IPS-18a (cell line): ENCODE results near the gene HAND1.

Source experiments
- H3K27ac ChIP-seq: one replicate; pipeline ENCODE4 v1.5.1; 2013; ENCODE audit warnings: low read length
- H3K27me3 ChIP-seq: one replicate; pipeline ENCODE4 v1.6.1; 2013; ENCODE audit warnings: mild to moderate bottlenecking, low read length; ENCODE audit not compliant: control insufficient read depth, insufficient read depth
- H3K36me3 ChIP-seq: one replicate; pipeline ENCODE4 v1.6.1; 2013; ENCODE audit warnings: low read depth, low read length; ENCODE audit not compliant: control insufficient read depth
- H3K4me1 ChIP-seq: one replicate; pipeline ENCODE4 v1.6.1; 2013; ENCODE audit warnings: low read depth, low read length; ENCODE audit not compliant: control insufficient read depth
- H3K4me3 ChIP-seq: one replicate; pipeline ENCODE4 v1.5.1; 2013; ENCODE audit warnings: low read length
- H3K9ac ChIP-seq: one replicate; pipeline ENCODE4 v1.6.1; 2013; ENCODE audit warnings: mild to moderate bottlenecking, low read length, moderate library complexity
- H3K9me3 ChIP-seq: one replicate; pipeline ENCODE4 v1.6.1; 2013; ENCODE audit warnings: low read depth, low read length; ENCODE audit not compliant: control insufficient read depth

HAND1 gene

DNA sequence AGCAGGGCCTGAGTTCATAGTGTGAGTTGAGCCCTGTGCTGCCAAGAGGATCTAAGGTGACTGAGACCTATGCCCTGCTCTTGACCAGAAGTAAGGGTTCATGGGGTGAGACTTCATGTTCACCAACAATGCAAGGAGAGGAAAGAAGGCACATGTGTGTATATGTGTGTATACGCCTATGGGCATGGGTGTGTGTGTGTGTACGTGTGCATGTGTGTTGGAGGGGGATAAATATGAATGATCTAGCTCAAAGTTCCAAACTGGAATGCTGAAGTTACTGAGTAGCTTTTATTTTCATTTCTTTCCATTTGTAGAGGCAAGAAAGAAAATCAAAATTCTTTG is 25.6 kb upstream of the HAND1 start:
- Histone ChIP-seq H3K36me3 (no peaks in the 10 kb centered on the region), H3K4me1 (no peaks in the 10 kb centered on the region), H3K9ac (no peak overlapping the region), H3K9me3 (no peaks in the 10 kb centered on the region), H3K27ac (no peak overlapping the region), H3K27me3 (no peaks in the 10 kb centered on the region), H3K4me3 (no peak overlapping the region)

DNA sequence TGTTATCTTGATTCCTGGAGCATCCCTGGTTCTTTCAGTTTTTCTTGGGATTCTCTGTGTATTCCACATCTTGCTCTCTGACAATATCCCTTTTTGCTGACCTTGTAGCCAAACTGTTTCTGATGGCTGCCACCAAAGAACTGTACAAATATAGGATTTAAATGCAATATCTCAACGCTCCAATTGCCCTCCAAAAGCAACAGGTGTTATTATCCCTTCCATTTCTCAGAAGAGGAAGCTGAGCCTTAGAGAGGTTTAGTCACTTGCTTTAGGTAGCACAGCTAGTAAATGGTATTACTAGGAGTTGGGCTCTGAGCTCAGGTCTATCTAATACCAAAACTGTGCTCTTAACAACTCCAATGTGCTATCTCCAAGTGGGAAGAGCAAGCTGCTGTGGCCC is 24.2 kb upstream of the HAND1 start:
- no peak overlapping the region for H3K9ac ChIP-seq

DNA sequence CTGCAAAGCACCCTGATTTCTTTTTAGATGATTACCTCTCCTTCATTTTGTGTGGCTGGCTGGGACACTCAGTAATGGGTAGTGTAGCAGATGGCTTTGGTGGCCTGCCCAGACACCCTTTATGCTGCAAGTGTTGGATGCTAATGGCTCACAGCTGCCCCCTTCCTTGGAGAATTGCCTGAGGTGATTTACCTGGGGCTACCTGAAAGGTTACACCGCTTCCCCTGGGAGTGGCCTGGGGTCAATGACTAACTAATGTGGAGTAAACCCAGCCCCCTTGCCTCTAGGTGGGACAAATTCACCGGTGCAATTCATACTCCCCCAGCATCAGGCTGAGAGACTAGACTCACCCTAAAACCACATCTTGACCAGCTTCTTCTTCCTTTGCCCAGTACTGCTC is 23.5 kb upstream of the HAND1 start:
- Histone ChIP-seq H3K27ac (no peak overlapping the region), H3K9me3 (no peaks in the 10 kb centered on the region), H3K4me1 (no peaks in the 10 kb centered on the region), H3K4me3 (no peak overlapping the region), H3K9ac (no peak overlapping the region), H3K27me3 (no peaks in the 10 kb centered on the region), H3K36me3 (no peaks in the 10 kb centered on the region)

More for the DNA sequence above, 24.2 kb upstream of the HAND1 start:
- no peaks in the 10 kb centered on the region for H3K27me3 ChIP-seq
- no peaks in the 10 kb centered on the region for H3K36me3 ChIP-seq
- no peak overlapping the region for H3K27ac ChIP-seq
- H3K9me3 ChIP-seq: no peaks in the 10 kb centered on the region
- H3K4me1 ChIP-seq: no peaks in the 10 kb centered on the region
- H3K4me3 ChIP-seq: no peak overlapping the region

DNA sequence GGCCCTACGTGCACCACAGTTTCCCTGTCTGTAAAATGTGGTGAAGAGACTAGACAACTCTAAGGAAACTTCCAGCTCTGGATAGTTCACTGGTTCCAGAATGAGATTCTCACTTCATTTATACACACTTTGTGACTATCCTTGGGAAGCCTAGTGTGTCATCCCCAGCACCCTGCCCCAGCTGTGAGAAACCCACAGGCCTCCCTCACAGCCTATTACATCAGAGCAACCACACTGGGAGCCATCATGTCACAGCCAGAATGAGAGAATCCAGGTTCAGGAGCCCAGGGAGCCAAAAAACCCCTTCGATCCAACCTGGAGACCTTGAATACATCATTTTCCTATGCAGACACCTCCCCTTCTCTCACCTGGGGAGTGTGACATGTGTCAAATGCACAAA is 21.0 kb upstream of the HAND1 start:
- Histone ChIP-seq H3K36me3 (no peaks in the 10 kb centered on the region), H3K9ac (no peak overlapping the region), H3K4me3 (no peak overlapping the region), H3K4me1 (no peaks in the 10 kb centered on the region), H3K9me3 (no peaks in the 10 kb centered on the region), H3K27me3 (peaks cover 12% of the 10 kb centered on the region), H3K27ac (no peak overlapping the region)

DNA sequence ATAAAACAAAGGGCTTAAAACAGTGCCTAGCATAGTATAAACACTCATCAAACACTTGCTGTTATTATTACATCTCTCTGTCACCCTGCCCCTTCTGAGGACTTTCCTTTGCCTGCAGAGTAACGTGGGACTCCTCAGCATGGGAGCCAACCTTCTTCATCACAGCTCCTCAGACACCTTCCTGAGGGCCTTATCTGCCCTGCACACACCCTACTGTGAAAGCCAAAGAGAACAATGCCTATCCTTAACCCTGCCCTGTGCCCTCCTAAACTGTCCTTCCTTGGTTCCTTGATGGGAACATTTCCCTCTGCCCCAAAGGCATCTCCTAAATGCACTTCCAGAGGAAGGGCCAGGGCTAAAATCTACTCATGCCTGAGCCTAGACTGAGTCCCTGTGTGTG is 20.6 kb upstream of the HAND1 start:
- Histone ChIP-seq H3K9ac (no peak overlapping the region), H3K4me3 (no peak overlapping the region), H3K4me1 (no peaks in the 10 kb centered on the region), H3K9me3 (no peaks in the 10 kb centered on the region), H3K27me3 (peaks cover 16% of the 10 kb centered on the region), H3K27ac (no peak overlapping the region), H3K36me3 (no peaks in the 10 kb centered on the region)

DNA sequence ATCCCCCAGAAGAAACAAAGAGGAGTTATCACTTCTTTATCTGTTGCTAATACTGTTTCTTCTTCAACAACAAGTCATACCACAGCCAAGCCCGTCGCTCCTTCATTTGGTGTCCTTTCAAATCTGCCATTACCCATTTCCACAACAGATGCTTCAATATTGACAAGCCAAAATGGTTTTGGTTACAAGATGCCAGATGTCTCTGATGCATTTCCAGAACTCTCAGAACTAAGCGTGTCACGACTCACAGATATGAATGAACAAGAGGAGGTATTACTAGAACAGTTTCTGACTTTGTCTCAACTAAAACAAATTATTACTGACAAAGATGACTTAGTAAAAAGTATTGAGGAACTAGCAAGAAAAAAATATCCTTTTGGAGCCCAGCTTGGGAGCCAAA is 16.0 kb upstream of the HAND1 start:
- no peak overlapping the region for H3K9ac ChIP-seq
- no peak overlapping the region for H3K4me3 ChIP-seq
- no peaks in the 10 kb centered on the region for H3K4me1 ChIP-seq
- H3K9me3 ChIP-seq: no peaks in the 10 kb centered on the region
- H3K27me3 ChIP-seq: peaks cover 38% of the 10 kb centered on the region
- no peak overlapping the region for H3K27ac ChIP-seq
- H3K36me3 ChIP-seq: no peaks in the 10 kb centered on the region

DNA sequence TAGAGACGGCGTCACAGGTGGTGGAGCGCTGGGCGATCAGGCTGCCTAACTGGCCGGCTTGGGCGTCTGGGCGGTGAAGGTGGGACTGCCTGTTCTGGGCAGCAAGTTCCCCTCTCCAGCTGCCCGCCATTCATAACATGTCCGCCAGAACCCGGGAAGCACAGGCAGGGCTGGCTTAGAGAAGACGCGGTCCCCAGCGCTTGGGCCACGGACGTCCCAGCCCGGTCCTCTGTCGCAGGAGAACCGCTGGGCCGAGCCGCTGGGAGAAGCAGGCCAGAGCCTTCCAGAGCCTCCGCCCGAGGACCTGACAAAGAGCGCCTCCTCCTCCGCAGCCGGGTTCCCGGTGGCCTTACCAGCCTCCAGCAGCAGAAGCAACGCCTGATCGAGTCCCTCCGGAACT is 15.2 kb upstream of the HAND1 start:
- Histone ChIP-seq H3K27me3 (peaks cover 45% of the 10 kb centered on the region), H3K9me3 (no peaks in the 10 kb centered on the region), H3K4me3 (no peak overlapping the region), H3K4me1 (no peaks in the 10 kb centered on the region), H3K9ac (no peak overlapping the region), H3K36me3 (no peaks in the 10 kb centered on the region), H3K27ac (no peak overlapping the region)

DNA sequence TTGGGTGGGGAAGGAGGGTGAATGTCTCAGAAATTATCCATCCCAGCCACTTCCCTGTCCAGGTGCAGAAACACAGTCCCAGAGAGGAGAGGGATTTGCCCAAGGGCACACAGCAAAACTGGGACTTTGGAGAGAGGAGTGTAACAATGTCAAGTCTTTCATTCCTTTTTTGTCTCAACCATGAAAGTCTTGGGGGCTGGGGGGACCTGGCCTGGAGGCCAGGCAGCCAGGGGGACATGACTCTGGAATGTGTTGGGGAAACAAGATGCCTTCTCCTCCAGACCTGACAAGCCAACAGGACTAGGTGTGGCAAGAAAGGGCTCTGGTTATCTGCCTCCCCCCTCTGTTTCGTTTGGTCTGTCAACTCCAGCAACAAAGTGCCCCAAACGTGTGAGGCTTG is 13.9 kb upstream of the HAND1 start:
- Histone ChIP-seq H3K27ac (no peak overlapping the region), H3K9me3 (no peaks in the 10 kb centered on the region), H3K4me1 (no peaks in the 10 kb centered on the region), H3K9ac (no peak overlapping the region), H3K27me3 (peaks cover 58% of the 10 kb centered on the region), H3K36me3 (no peaks in the 10 kb centered on the region), H3K4me3 (no peak overlapping the region)

DNA sequence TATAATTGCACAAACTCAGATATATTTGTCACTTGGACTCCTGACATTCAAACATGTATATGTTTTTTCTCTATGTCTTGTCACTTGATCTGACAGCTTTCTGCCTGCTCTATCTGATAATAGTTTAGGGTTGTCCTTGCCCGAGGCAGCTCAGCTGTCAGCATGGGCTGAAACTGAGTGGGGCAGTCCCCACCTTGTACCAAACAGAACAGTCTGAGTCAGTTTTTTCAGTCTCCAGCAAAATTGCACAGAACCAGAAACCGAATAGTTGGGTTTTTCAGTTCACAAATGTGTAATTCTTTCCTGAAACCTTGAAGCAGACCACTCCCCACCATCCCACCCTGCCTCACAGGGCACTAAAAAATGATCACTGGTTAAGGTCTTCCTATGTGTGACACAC is 9.5 kb upstream of the HAND1 start:
- peaks cover 12% of the 10 kb centered on the region for H3K4me1 ChIP-seq
- no peaks in the 10 kb centered on the region for H3K36me3 ChIP-seq
- peaks cover 78% of the 10 kb centered on the region for H3K27me3 ChIP-seq
- no peak overlapping the region for H3K4me3 ChIP-seq
- no peak overlapping the region for H3K27ac ChIP-seq
- no peak overlapping the region for H3K9ac ChIP-seq
- H3K9me3 ChIP-seq: no peaks in the 10 kb centered on the region

DNA sequence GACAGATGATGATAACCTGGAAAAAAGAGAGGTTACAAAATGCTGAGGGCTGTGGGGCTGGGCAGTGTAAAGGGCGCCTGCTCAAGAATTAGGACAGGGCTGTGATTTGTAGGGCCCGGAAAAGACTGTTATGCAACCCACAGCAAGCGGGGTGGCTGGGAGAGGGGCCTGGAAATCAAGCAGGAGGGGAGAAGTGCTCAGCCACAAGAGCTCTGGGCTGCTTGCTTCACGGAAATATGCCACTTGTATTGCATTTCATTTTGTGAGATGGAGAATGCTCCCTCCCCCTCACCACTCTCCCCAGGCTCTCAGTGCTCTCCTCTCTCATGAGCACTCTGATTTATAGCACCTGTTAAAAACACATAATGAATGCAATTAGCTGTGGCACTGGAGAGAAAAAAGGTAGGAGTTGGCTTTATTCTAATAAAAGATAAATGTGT is 8.4 kb upstream of the HAND1 start:
- H3K9me3 ChIP-seq: no peaks in the 10 kb centered on the region
- H3K27ac ChIP-seq: no peak overlapping the region
- no peak overlapping the region for H3K9ac ChIP-seq
- peaks cover 20% of the 10 kb centered on the region for H3K4me1 ChIP-seq
- peaks cover 82% of the 10 kb centered on the region for H3K27me3 ChIP-seq
- no peak overlapping the region for H3K4me3 ChIP-seq
- no peaks in the 10 kb centered on the region for H3K36me3 ChIP-seq

DNA sequence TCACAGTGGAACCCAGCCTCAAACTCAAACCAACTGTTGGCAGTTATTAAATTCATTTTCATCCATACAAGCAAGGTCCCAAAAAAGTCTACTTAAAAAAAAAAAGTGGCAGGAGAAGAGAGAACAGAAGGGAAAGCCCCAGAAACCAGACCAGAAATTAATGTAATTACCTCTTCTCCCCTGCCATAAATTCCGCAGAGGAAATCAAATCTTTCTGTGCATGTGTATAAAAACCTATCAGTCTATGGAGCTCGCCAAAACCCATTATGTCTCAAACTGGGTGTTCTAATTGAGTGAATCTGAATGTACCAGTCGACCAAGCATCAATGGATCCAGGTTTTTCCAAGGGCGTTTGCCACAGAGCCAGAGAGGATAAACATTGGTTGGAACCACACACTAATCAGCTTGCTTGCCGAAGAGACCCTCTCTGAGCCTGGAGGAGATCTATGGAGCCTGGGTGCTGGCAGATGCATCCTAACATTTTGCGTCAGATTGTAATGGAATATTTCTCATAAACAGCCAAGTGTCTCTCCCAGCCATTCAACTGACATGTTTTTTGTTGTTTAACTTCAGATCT is 7.9 kb upstream of the HAND1 start:
- Histone ChIP-seq H3K27me3 (peaks cover 87% of the 10 kb centered on the region), H3K36me3 (no peaks in the 10 kb centered on the region), H3K4me1 (peaks cover 20% of the 10 kb centered on the region)

DNA sequence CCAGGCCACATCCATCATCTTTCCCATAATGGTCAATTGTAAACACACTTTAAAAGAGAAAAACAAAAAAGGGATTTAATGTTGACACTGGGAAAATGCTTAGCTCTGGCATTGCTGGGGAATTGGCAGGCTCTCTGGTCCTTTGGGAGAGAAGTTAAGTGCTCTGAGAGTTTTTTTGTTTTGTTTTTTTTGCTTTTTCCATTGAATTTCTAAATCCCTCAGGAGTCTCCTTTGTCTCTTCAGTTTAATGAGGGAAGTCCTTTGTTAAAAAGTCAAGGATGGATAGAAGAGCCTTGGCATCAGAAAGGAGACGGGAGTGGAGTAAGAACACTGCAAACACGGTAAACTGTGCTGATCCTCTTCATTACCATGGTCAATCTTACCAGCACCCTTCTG is 7.1 kb upstream of the HAND1 start:
- Histone ChIP-seq H3K36me3 (no peaks in the 10 kb centered on the region), H3K4me1 (peaks cover 23% of the 10 kb centered on the region), H3K27me3 (peaks cover 96% of the 10 kb centered on the region), H3K27ac (no peak overlapping the region), H3K4me3 (no peak overlapping the region), H3K9ac (no peak overlapping the region), H3K9me3 (no peaks in the 10 kb centered on the region)

More for the DNA sequence above, 7.9 kb upstream of the HAND1 start:
- no peak overlapping the region for H3K27ac ChIP-seq
- H3K4me3 ChIP-seq: no peak overlapping the region
- H3K9me3 ChIP-seq: no peaks in the 10 kb centered on the region
- H3K9ac ChIP-seq: no peak overlapping the region
